LNCaP clone FGC (cell line): ENCODE data around the gene ADCY4.
"Not testable (repeated sequence)": the region's sequence is repeated elsewhere in the genome, so short reads cannot be mapped to it uniquely, and the experiment has no call there.

ENCODE experiments used
- DNase-seq: peaks from one replicate; pipeline ENCODE4 v3.0.0-alpha.2; 2011; ENCODE audit warnings: low read depth
- H3K4me3 ChIP-seq: 2 replicates; pipeline ENCODE4 v1.5.1; 2011; ENCODE audit warnings: mild to moderate bottlenecking, low read depth, low read length, control low read depth
- CTCF ChIP-seq: IDR thresholded peaks from 2 replicates; pipeline ENCODE4 v1.5.1; 2012; ENCODE audit warnings: mild to moderate bottlenecking; ENCODE audit not compliant: control insufficient read depth, insufficient read depth; ENCODE audit errors: extremely low read depth

The ADCY4 gene

GRCh38 chr14:24360281-24360680 is 25.4 kb upstream of the ADCY4 start:
- DNase-seq = no peak

GRCh38 chr14:24356208-24356607 is 21.3 kb upstream of the ADCY4 start:
- TF ChIP-seq CTCF = no peak
- DNase-seq = no peak
- H3K4me3 ChIP-seq = no peak overlapping the region

More at GRCh38 chr14:24360281-24360680, 25.4 kb upstream of the ADCY4 start:
- TF ChIP-seq CTCF = no peak
- H3K4me3 ChIP-seq = no peak overlapping the region

- no peak overlapping the region for H3K4me3 ChIP-seq
- no peak for TF ChIP-seq CTCF
- no peak for DNase-seq
These were observed 20.1 kb upstream of the ADCY4 start for GRCh38 chr14:24355009-24355408.

GRCh38 chr14:24354482-24354825 is 19.6 kb upstream of the ADCY4 start:
- not testable (repeated sequence) for H3K4me3 ChIP-seq, DNase-seq

GRCh38 chr14:24353559-24354481 is 18.9 kb upstream of the ADCY4 start:
- TF ChIP-seq CTCF = no peak
- DNase-seq = no peak
- H3K4me3 ChIP-seq = no peak overlapping the region

GRCh38 chr14:24351517-24351916 is 16.6 kb upstream of the ADCY4 start:
- no peak for DNase-seq
- no peak for TF ChIP-seq CTCF
- no peak overlapping the region for H3K4me3 ChIP-seq

- DNase-seq = no peak
- H3K4me3 ChIP-seq = no peak overlapping the region
- no peak for TF ChIP-seq CTCF
These were observed 14.9 kb upstream of the ADCY4 start for GRCh38 chr14:24349742-24350141.
